ENCODE measurements around the gene NR2C1.

DNA sequence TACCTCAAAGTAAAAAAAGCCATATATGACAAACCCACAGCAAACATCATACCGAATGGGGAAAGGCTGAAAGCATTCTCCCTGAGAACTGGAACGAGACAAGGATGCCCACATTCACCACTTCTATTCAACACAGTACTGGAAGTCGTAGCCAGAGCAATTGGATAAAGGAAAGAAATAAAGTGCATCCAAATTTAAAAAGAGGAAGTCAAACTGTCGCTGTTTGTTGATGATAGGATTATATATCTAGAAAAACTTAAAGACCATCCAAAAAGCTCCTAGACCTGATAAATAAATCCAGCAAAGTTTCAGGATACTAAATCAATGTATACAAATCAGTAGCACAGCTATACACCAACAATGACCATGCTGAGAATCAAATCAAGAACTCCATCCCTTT is 75.1 kb downstream of the NR2C1 start:
- TF ChIP-seq EZH2phosphoT487 (IDR thresholded peaks at IDR 0.05; ENCODE audit: low read length) (no peak), EZH2 (optimal IDR thresholded peaks at IDR 0.05; ENCODE audit: low read depth, low read length) (no peak)
- TF ChIP-seq, protein P1, sequence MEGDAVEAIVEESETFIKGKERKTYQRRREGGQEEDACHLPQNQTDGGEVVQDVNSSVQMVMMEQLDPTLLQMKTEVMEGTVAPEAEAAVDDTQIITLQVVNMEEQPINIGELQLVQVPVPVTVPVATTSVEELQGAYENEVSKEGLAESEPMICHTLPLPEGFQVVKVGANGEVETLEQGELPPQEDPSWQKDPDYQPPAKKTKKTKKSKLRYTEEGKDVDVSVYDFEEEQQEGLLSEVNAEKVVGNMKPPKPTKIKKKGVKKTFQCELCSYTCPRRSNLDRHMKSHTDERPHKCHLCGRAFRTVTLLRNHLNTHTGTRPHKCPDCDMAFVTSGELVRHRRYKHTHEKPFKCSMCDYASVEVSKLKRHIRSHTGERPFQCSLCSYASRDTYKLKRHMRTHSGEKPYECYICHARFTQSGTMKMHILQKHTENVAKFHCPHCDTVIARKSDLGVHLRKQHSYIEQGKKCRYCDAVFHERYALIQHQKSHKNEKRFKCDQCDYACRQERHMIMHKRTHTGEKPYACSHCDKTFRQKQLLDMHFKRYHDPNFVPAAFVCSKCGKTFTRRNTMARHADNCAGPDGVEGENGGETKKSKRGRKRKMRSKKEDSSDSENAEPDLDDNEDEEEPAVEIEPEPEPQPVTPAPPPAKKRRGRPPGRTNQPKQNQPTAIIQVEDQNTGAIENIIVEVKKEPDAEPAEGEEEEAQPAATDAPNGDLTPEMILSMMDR (IDR thresholded peaks at IDR 0.05; ENCODE audit: low read length) = no peak

Measured in MM.1S (cell line).